Neural cell (in vitro differentiated cells): ENCODE results near the gene ZFP90. TPM values are rescaled to one million over a fixed set of nuclear protein-coding genes. Genes with fewer than 3 reads are reported as not detected.

Source experiments
- H2AFZ ChIP-seq: fragments of 200-600, 300-800 bp; sonication (generic), shearing (Covaris generic); 2 replicates; pipeline ENCODE4 v1.6.0; 2014; ENCODE audit warnings: low read depth, mild to moderate bottlenecking, antibody characterized with exemption, low read length, moderate library complexity
- H3F3A ChIP-seq: fragments of 200-600 bp; shearing (Covaris generic); 2 replicates; pipeline ENCODE4 v1.6.1; 2016; ENCODE audit warnings: mild to moderate bottlenecking, moderate library complexity, mixed read lengths, antibody characterized with exemption, low read length; ENCODE audit not compliant: insufficient read depth, poor library complexity, severe bottlenecking
- H3K27ac ChIP-seq: fragments of 200-600, 300-800 bp; sonication (generic), shearing (Covaris generic); 2 replicates; pipeline ENCODE4 v1.5.1; 2014; ENCODE audit warnings: mild to moderate bottlenecking, low read length, moderate library complexity
- H3K27me3 ChIP-seq: fragments of 300-800, 200-600 bp; sonication (generic), shearing (Covaris generic); 2 replicates; pipeline ENCODE4 v1.6.0; 2014; ENCODE audit warnings: mild to moderate bottlenecking, low read depth, low read length, moderate library complexity; ENCODE audit not compliant: insufficient read depth
- H3K36me3 ChIP-seq: fragments of 300-800, 200-600 bp; sonication (generic), shearing (Covaris generic); 2 replicates; pipeline ENCODE4 v1.5.1; 2014; ENCODE audit warnings: mild to moderate bottlenecking, antibody characterized with exemption, low read length, moderate library complexity; ENCODE audit not compliant: insufficient read depth
- H3K4me2 ChIP-seq: fragments of 300-800, 200-600 bp; sonication (generic), shearing (Covaris generic); 2 replicates; pipeline ENCODE4 v1.6.0; 2014; ENCODE audit warnings: mild to moderate bottlenecking, low read length
- H3K4me3 ChIP-seq: fragments of 300-800, 200-600 bp; sonication (generic), shearing (Covaris generic); 2 replicates; pipeline ENCODE4 v1.5.1; 2014; ENCODE audit warnings: mild to moderate bottlenecking, low read length, moderate library complexity
- H3K79me2 ChIP-seq: fragments of 200-600 bp; shearing (Covaris generic); replicated peaks from 2 replicates; pipeline ENCODE4 v1.6.0; 2014; ENCODE audit warnings: mild to moderate bottlenecking, low read length, moderate library complexity; ENCODE audit not compliant: insufficient read depth
- H3K9ac ChIP-seq: fragments of 300-800, 200-600 bp; sonication (generic), shearing (Covaris generic); 2 replicates; pipeline ENCODE4 v1.6.1; 2016; ENCODE audit warnings: mild to moderate bottlenecking, low read length, mixed read lengths
- H3K9me2 ChIP-seq: fragments of 200-600 bp; shearing (Covaris generic); 2 replicates; pipeline ENCODE4 v1.6.1; 2016; ENCODE audit warnings: mild to moderate bottlenecking, low read length, mixed read lengths; ENCODE audit not compliant: insufficient read depth
- H3K9me3 ChIP-seq: fragments of 200-600, 300-800 bp; sonication (generic), shearing (Covaris generic); 2 replicates; pipeline ENCODE4 v1.6.1; 2016; ENCODE audit warnings: mild to moderate bottlenecking, mixed run types, low read length, moderate library complexity, mixed read lengths
- H4K20me1 ChIP-seq: fragments of 200-600 bp; shearing (Covaris generic); 2 replicates; pipeline ENCODE4 v1.6.1; 2016; ENCODE audit warnings: mild to moderate bottlenecking, mixed run types; ENCODE audit not compliant: insufficient read depth
- EP300 ChIP-seq: fragments of 450-650 bp; conservative IDR thresholded peaks from 2 replicates; pipeline ENCODE4 v1.6.1; 2014; ENCODE audit warnings: antibody characterized with exemption, mild to moderate bottlenecking, moderate library complexity; ENCODE audit not compliant: poor library complexity, severe bottlenecking
- EZH2 ChIP-seq: fragments of 200-600, 300-800 bp; shearing (Covaris generic), sonication (generic); IDR thresholded peaks from 2 replicates; pipeline ENCODE4 v1.6.1; 2014; ENCODE audit warnings: antibody characterized with exemption, low read length, borderline replicate concordance, mild to moderate bottlenecking; ENCODE audit not compliant: insufficient read depth, poor library complexity, severe bottlenecking
- MXI1 ChIP-seq: fragments of 450-650 bp; conservative IDR thresholded peaks from 2 replicates; pipeline ENCODE4 v1.6.1; 2014; ENCODE audit warnings: antibody characterized with exemption, mild to moderate bottlenecking; ENCODE audit not compliant: poor library complexity, severe bottlenecking
- POLR2AphosphoS5 ChIP-seq: IDR thresholded peaks from 2 replicates; pipeline ENCODE4 v1.6.1; 2012
- RAD21 ChIP-seq: fragments of 450-650 bp; conservative IDR thresholded peaks from 2 replicates; pipeline ENCODE4 v1.6.1; 2014; ENCODE audit warnings: antibody characterized with exemption, mild to moderate bottlenecking, moderate library complexity
- SMC3 ChIP-seq: fragments of 450-650 bp; conservative IDR thresholded peaks from 2 replicates; pipeline ENCODE4 v1.6.1; 2014; ENCODE audit warnings: antibody characterized with exemption, mild to moderate bottlenecking, moderate library complexity; ENCODE audit not compliant: poor library complexity
- TAF1 ChIP-seq: IDR thresholded peaks from 2 replicates; pipeline ENCODE4 v1.6.1; 2012; ENCODE audit warnings: low read depth
- polyA plus RNA-seq: library from polyadenylated mRNA; depleted of rRNA; stranded (reverse); fragments of >200 nt; gene quantifications from 2 replicates; pipeline ENCODE4 v1.2.3, GENCODE V29; 2014
- TF ChIP-seq, protein P1 (sequence below): fragments of 450-650 bp; IDR thresholded peaks from 2 replicates; pipeline ENCODE4 v1.5.1; 2014; ENCODE audit warnings: antibody characterized with exemption, mild to moderate bottlenecking, moderate library complexity; ENCODE audit not compliant: poor library complexity, severe bottlenecking
- TF ChIP-seq, protein P2 (sequence below): IDR thresholded peaks from 2 replicates; pipeline ENCODE4 v1.6.1; 2012; ENCODE audit warnings: borderline replicate concordance

ZFP90 gene
- polyA plus RNA-seq, 1 donor from 2014 or later: 73.6 TPM

DNA sequence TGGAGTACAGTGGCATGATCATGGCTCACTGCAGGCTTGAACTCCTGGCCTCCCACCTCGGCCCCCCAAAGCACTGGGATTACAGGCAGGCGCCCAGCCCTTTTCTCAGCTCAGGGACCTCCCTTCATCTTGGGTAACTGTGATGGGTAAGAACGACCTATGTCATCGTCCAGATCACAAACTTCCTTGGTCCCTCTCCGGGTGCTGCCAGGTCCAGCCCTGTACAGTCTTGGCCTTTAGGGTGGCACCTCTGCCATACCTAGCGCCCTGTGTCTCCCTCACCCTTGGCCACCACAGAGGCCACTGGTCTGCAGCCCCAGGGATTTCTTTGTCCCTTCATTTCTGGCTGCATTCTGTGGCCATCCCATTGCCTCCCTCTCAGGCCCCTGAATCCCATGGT, 29.7 kb upstream of the ZFP90 start:
- H3K27me3 ChIP-seq: no peaks in the 10 kb centered on the region
- no peak overlapping the region for H3K4me3 ChIP-seq
- no peak overlapping the region for H2AFZ ChIP-seq
- no peak overlapping the region for H3K9ac ChIP-seq
- H3K4me2 ChIP-seq: no peak overlapping the region
- no peaks in the 10 kb centered on the region for H3K79me2 ChIP-seq
- H3K9me3 ChIP-seq: no peaks in the 10 kb centered on the region
- H3F3A ChIP-seq: no peaks in the 10 kb centered on the region
- H4K20me1 ChIP-seq: no peaks in the 10 kb centered on the region
- no peaks in the 10 kb centered on the region for H3K9me2 ChIP-seq
- TF ChIP-seq EZH2: no peak
- no peak for TF ChIP-seq TAF1
- TF ChIP-seq EP300: no peak
- TF ChIP-seq MXI1: no peak
- no peak overlapping the region for H3K27ac ChIP-seq
- no peaks in the 10 kb centered on the region for H3K36me3 ChIP-seq

DNA sequence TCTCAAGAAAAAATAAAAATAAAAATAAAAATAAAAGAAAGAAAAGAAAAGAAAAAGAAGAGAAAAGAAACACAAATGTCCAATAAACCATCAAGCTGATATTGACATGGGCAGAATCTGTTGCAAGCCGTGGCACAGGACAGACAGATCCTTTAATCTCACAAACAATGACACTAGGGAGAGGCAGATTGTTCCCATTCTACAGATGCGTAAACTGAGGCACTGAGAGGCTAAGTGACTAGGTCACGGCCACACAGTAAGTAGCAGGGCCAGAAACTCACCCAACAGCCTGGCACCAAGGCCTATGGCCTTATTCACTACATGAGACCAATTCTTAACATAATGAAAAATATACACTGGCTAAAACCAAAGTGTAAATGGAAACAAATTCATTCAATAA, 28.3 kb upstream of the ZFP90 start:
- Histone ChIP-seq H3K4me2 (no peak overlapping the region), H3K4me3 (no peak overlapping the region)

More for the DNA sequence above, 28.3 kb upstream of the ZFP90 start:
- no peak overlapping the region for H2AFZ ChIP-seq
- no peaks in the 10 kb centered on the region for H3K9me3 ChIP-seq
- H3K27me3 ChIP-seq: no peaks in the 10 kb centered on the region
- no peak overlapping the region for H3K9ac ChIP-seq
- no peak overlapping the region for H3K27ac ChIP-seq
- no peaks in the 10 kb centered on the region for H3K79me2 ChIP-seq
- no peaks in the 10 kb centered on the region for H3K36me3 ChIP-seq
- H3F3A ChIP-seq: no peaks in the 10 kb centered on the region
- TF ChIP-seq MXI1: no peak
- TF ChIP-seq TAF1: no peak
- TF ChIP-seq, protein P1, sequence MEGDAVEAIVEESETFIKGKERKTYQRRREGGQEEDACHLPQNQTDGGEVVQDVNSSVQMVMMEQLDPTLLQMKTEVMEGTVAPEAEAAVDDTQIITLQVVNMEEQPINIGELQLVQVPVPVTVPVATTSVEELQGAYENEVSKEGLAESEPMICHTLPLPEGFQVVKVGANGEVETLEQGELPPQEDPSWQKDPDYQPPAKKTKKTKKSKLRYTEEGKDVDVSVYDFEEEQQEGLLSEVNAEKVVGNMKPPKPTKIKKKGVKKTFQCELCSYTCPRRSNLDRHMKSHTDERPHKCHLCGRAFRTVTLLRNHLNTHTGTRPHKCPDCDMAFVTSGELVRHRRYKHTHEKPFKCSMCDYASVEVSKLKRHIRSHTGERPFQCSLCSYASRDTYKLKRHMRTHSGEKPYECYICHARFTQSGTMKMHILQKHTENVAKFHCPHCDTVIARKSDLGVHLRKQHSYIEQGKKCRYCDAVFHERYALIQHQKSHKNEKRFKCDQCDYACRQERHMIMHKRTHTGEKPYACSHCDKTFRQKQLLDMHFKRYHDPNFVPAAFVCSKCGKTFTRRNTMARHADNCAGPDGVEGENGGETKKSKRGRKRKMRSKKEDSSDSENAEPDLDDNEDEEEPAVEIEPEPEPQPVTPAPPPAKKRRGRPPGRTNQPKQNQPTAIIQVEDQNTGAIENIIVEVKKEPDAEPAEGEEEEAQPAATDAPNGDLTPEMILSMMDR: no peak
- no peak for TF ChIP-seq RAD21
- no peak for TF ChIP-seq EZH2
- TF ChIP-seq SMC3: no peak
- no peak for TF ChIP-seq POLR2AphosphoS5
- no peak for TF ChIP-seq EP300
- TF ChIP-seq, protein P2, sequence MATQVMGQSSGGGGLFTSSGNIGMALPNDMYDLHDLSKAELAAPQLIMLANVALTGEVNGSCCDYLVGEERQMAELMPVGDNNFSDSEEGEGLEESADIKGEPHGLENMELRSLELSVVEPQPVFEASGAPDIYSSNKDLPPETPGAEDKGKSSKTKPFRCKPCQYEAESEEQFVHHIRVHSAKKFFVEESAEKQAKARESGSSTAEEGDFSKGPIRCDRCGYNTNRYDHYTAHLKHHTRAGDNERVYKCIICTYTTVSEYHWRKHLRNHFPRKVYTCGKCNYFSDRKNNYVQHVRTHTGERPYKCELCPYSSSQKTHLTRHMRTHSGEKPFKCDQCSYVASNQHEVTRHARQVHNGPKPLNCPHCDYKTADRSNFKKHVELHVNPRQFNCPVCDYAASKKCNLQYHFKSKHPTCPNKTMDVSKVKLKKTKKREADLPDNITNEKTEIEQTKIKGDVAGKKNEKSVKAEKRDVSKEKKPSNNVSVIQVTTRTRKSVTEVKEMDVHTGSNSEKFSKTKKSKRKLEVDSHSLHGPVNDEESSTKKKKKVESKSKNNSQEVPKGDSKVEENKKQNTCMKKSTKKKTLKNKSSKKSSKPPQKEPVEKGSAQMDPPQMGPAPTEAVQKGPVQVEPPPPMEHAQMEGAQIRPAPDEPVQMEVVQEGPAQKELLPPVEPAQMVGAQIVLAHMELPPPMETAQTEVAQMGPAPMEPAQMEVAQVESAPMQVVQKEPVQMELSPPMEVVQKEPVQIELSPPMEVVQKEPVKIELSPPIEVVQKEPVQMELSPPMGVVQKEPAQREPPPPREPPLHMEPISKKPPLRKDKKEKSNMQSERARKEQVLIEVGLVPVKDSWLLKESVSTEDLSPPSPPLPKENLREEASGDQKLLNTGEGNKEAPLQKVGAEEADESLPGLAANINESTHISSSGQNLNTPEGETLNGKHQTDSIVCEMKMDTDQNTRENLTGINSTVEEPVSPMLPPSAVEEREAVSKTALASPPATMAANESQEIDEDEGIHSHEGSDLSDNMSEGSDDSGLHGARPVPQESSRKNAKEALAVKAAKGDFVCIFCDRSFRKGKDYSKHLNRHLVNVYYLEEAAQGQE: no peak
- no peaks in the 10 kb centered on the region for H3K9me2 ChIP-seq
- H4K20me1 ChIP-seq: no peaks in the 10 kb centered on the region
